ENCODE data around the gene FTCDNL1. TPM values are rescaled to one million over a fixed set of nuclear protein-coding genes. Genes with fewer than 3 reads are reported as not detected.

Gene FTCDNL1
- total RNA-seq: 1 to 10 TPM in 3 of 4 donors, under 1 TPM in 1; 0.69 to 2.3 (median 1.4) TPM

DNA sequence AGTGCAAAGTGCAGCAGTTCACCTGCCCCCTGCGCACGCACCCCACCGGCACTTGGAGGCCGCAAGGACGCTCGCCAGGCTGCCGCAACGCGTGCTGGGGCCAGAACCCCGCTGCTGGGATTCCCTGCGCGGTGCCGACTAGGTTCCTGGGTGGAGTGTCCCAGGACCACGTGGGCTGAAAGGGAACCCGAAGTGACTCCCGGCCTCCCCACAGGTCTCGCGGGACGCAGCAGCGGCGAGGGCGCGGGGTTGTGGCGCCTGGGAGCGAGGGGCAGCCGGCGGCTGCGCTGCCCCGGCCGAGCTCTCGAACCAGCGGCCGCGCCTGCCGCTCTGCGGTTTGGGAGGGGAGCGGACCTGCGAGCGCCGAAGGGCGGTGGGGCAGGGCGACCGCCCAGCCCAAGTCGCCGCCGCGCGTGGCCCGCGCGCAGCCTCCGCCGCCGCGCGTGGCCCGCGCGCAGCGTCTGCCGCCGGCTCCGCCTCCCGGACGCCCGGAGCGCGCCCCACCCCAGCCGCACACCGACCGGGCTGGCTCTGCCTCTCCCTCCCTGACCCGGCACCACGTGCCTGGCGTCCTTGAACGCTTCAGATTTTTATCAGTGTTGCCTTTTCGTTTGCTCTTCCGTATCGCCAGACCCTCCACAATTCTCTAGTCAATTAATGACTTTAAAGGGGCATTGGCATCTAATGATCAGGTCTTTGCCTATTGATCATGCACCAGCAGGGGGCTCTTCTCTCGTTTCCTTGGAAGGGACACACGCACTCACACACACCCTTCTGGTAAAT lies at the start of gene FTCDNL1:
FTCDNL1 (minus strand) TSS at position 475 of the 783 bp plus-strand sequence. CDS start 2,230 bp downstream, outside the sequence.
- Histone ChIP-seq H3K4me1 (peaks cover 0 to 13% (median 4%) of the 10 kb centered on the region in 3 donors), H3K4me3 (peak within 1 kb of the TSS; percentile 70 to 96), H3K27me3 (no peaks in the 10 kb centered on the region), H3K9me3 (no peaks in the 10 kb centered on the region), H3K27ac (peak within 1 kb of the TSS in 3 of 4 donors; percentile 58 to 74 (median 70)), H3K36me3 (peaks cover 0 to 2% of the 10 kb centered on the region in 2 donors)
- ATAC-seq: peak; percentile 95
- no peak for TF ChIP-seq POLR2A (IDR thresholded peaks at IDR 0.05)
- TF ChIP-seq, protein P1, sequence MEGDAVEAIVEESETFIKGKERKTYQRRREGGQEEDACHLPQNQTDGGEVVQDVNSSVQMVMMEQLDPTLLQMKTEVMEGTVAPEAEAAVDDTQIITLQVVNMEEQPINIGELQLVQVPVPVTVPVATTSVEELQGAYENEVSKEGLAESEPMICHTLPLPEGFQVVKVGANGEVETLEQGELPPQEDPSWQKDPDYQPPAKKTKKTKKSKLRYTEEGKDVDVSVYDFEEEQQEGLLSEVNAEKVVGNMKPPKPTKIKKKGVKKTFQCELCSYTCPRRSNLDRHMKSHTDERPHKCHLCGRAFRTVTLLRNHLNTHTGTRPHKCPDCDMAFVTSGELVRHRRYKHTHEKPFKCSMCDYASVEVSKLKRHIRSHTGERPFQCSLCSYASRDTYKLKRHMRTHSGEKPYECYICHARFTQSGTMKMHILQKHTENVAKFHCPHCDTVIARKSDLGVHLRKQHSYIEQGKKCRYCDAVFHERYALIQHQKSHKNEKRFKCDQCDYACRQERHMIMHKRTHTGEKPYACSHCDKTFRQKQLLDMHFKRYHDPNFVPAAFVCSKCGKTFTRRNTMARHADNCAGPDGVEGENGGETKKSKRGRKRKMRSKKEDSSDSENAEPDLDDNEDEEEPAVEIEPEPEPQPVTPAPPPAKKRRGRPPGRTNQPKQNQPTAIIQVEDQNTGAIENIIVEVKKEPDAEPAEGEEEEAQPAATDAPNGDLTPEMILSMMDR (IDR thresholded peaks at IDR 0.05): peak in 3 of 4 experiments; percentile 28 to 50 (median 40)
- WGBS, 2 donors (ENCODE audit: low coverage in 1 of 2): 0% methylated on average over 2 to 8 of the region's 80 CpGs

DNA sequence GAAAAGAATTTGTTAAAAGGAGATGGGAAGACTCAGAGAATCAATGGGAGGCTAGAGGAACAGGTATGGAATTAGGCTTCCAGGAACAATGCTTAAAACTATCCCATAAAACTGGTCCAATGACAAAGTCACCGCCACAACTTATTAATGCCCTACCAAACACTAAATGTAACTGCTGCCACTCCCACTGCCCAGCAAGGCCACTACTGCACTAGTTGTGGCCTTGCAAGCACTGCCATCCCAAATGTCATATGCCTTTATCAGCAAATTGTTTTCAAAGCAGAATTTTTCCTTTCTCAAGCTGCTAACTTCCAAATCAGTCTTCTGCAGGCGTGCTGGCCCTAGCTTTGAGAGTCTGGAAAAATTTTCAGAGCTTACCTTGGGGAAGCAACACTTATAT lies 45.6 kb upstream of the FTCDNL1 start:
- H3K36me3 ChIP-seq: no peaks in the 10 kb centered on the region
- H3K9me3 ChIP-seq: no peaks in the 10 kb centered on the region
- 89 to 92% methylated on average over 2 of the region's 2 CpGs for WGBS, 2 donors (ENCODE audit: low coverage in 1 of 2)
- ATAC-seq: no peak
- H3K27me3 ChIP-seq: no peaks in the 10 kb centered on the region
- no peak overlapping the region for H3K4me3 ChIP-seq
- TF ChIP-seq POLR2AphosphoS5 (IDR thresholded peaks at IDR 0.05): no peak
- TF ChIP-seq, protein P1 (IDR thresholded peaks at IDR 0.05): no peak
- no peak for TF ChIP-seq EP300 (IDR thresholded peaks at IDR 0.05)
- no peak for TF ChIP-seq POLR2A (IDR thresholded peaks at IDR 0.05)
- H3K27ac ChIP-seq: no peak overlapping the region
- H3K4me1 ChIP-seq: no peaks in the 10 kb centered on the region

DNA sequence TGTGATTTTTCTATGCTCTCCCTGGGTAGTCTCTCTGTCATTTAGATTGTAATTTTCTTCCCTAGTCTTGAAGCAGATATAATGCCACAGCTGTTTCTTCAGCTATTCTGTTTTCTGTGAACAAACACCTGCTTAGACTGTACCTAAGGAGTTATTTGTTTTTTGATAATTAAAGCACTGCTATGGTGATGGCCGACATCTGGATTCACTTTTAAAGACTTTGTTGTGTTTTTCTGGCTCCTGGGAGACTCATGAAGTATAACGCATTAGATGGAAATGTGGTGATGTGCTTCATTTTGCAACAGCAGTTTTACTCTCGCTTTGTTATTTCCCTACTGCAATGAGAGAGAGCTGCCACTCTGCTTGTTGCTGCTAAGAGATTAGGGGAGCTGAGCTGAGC lies 44.4 kb upstream of the FTCDNL1 start:
- Histone ChIP-seq H3K4me1 (no peaks in the 10 kb centered on the region), H3K9me3 (no peaks in the 10 kb centered on the region), H3K36me3 (no peaks in the 10 kb centered on the region), H3K27me3 (no peaks in the 10 kb centered on the region), H3K4me3 (no peak overlapping the region), H3K27ac (no peak overlapping the region)
- no peak for ATAC-seq
- WGBS, 2 donors (ENCODE audit: low coverage in 1 of 2): 53 to 62% methylated on average over 3 of the region's 3 CpGs
- TF ChIP-seq POLR2AphosphoS5 (IDR thresholded peaks at IDR 0.05) (no peak), POLR2A (IDR thresholded peaks at IDR 0.05) (no peak), EP300 (IDR thresholded peaks at IDR 0.05) (no peak)
- TF ChIP-seq, protein P1 (IDR thresholded peaks at IDR 0.05): no peak

DNA sequence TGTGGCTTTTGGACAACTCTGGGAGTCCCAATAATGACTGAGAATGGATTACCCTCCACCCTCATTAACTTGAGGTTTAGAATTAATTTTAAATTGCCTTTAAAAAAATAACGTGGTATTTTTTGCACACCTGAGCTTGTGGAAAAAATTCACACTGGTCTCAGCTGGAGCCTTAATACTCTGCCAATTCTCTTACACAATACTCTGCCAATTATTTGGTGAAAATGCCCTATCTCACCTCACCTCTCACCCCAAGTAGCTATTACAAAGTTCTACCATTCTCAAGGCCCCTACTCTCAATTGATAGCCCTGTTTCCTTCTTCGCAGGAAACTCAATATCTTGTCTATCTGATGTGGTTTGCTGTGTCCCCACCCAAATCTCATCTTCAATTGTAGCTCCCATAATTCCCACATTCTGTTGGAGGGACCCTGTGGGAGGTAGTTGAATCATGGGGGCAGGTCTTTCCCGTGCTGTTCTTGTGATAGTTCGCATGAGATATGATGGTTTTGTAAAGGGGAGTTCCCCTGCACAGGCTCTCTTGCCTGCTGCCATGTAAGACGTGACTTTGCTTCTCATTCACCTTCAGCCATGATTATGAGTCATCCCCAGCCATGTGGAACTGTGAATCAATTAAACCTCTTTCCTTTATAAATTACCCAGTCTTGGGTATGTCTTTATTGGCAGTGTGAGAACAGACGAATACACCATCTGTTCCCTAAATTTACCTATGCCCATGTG lies 32.7 kb upstream of the FTCDNL1 start:
- Histone ChIP-seq H3K4me1 (no peaks in the 10 kb centered on the region), H3K27me3 (no peaks in the 10 kb centered on the region), H3K27ac (no peak overlapping the region), H3K4me3 (no peak overlapping the region), H3K36me3 (no peaks in the 10 kb centered on the region), H3K9me3 (peaks cover 0 to under 1% (median 0%) of the 10 kb centered on the region in 3 donors)
- ATAC-seq: no peak
- WGBS, 2 donors (ENCODE audit: low coverage in 1 of 2): 81 to 100% methylated on average over 2 to 6 of the region's 6 CpGs
- TF ChIP-seq POLR2A (IDR thresholded peaks at IDR 0.05) (no peak), EP300 (IDR thresholded peaks at IDR 0.05) (no peak), POLR2AphosphoS5 (IDR thresholded peaks at IDR 0.05) (no peak)
- TF ChIP-seq, protein P1 (IDR thresholded peaks at IDR 0.05): no peak
